Activated T-cell treated with anti-CD3 and anti-CD28 coated beads for 48 hours (primary cell): ENCODE results near the gene TIMM22.
"Not testable (repeated sequence)": the region's sequence is repeated elsewhere in the genome, so short reads cannot be mapped to it uniquely, and the experiment has no call there.

Source experiments
- DNase-seq: peaks from one replicate; pipeline ENCODE4 v3.0.0-alpha.2; 2020; ENCODE audit warnings: low read depth

The TIMM22 gene

DNA sequence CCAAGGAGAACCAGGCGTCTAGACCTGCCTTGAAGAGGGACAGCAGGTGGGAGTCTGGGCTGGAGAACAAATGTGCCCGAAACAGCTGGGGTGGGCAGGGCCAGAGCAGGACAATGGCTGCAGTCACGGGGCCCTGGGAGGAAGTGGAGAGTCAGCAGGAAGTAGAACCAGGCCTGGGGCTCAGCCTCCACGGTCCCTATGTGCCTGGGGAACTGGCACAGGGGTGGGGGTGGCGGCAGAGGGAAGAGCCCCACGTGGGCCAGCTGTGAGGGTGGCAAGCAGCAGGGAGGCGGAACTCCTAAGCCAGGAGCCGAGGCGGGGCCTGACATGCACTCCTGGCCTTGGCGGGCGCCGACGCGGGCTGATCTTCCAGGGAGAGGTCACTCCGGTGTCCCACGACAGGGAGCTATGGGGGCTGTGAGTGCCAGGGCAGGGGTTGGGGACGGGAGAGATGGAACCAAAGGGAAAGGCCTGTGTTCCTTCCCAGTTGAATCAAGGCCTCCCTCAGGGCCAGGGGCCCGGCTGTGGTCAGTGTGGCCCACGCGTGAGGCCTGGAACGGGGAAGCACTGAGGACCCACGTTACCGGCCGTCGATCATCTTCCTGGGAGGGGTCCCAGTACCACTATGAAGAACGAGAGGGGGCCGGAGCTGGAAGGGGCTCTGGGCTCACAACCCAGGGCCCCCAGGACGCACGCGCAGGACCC lies 42.7 kb downstream of the TIMM22 start:
- DNase-seq: no peak

DNA sequence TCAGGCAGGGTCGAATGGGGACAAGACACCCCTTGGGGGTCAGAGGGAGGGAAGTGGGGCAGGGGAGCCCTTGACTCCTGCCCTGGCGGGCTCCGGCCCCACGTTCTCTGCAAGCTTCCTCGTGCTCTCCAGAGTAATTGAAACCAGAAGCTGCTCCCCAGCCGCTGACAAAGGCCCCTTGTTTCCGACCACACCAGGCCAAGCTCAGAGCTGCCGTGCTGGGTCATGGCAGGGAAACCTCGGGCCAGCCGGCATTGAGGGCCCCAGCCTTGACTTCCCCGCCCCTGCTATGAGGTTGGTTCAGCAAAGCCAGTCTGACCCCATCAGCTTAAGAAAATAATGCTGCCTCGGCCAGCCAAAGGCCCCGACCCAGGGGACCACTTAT lies 43.3 kb downstream of the TIMM22 start:
- no peak for DNase-seq

GRCh38 chr17:1041746-1042145 lies 44.8 kb downstream of the TIMM22 start:
- no peak for DNase-seq

- no peak for DNase-seq
These were observed 45.6 kb downstream of the TIMM22 start for GRCh38 chr17:1042486-1042885.

GRCh38 chr17:1043601-1044251 lies 46.8 kb downstream of the TIMM22 start:
- no peak for DNase-seq

DNA sequence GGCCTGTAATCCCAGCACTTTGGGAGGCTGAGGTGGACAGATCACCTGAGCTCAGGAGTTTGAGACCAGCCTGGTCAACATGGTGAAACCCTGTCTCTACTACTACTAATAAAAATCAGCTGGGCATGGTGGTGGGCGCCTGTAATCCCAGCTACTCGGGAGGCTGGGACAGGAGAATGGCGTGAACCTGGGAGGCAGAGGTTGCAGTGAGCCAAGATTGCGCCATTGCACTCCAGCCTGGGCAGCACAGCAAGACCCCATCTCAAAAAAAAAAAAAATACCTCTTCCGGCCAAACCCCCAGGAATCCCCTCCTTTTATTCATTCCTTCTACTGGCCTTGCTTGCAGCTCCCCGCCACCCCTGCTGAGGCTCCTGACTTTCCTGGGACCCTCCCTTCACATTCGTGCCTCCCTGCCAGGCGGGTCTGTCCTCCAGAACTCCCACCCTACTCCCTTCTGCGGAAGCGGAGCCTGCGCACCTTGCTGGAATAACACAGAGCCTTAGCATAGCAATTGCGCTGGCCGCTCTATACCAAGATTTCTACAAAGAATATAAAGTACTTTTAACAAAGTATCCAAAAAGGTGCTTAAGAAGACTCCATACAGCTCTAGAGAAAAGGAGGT lies 47.6 kb downstream of the TIMM22 start:
- not testable (repeated sequence) for DNase-seq

DNA sequence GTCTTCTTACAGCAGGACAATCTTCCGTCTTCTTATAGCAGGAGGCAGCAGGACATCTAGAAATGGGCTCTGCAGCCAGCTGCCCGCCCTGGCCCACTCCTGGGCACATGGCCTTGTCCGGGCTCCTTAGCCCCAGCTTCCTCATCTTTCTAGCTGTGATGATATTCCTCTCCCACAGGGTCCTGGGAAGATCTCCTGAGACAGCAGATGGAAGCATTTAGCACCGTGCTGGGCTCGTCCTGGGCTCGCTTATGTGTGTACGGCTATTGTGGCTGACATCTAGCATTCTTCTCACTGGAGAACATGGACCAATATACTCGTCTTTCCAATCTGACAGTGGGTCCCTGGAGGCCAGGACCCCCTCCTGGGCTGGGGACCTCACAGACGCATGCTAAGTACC lies 48.5 kb downstream of the TIMM22 start:
- DNase-seq: no peak

- no peak for DNase-seq
These were observed 50.4 kb downstream of the TIMM22 start for GRCh38 chr17:1047177-1047878.

- DNase-seq: no peak
These were observed 51.0 kb downstream of the TIMM22 start for GRCh38 chr17:1047879-1048470.

GRCh38 chr17:1048516-1049115 lies 51.7 kb downstream of the TIMM22 start:
- not testable (repeated sequence) for DNase-seq

- DNase-seq: no peak
These were observed 52.7 kb downstream of the TIMM22 start for GRCh38 chr17:1049446-1050225.

DNA sequence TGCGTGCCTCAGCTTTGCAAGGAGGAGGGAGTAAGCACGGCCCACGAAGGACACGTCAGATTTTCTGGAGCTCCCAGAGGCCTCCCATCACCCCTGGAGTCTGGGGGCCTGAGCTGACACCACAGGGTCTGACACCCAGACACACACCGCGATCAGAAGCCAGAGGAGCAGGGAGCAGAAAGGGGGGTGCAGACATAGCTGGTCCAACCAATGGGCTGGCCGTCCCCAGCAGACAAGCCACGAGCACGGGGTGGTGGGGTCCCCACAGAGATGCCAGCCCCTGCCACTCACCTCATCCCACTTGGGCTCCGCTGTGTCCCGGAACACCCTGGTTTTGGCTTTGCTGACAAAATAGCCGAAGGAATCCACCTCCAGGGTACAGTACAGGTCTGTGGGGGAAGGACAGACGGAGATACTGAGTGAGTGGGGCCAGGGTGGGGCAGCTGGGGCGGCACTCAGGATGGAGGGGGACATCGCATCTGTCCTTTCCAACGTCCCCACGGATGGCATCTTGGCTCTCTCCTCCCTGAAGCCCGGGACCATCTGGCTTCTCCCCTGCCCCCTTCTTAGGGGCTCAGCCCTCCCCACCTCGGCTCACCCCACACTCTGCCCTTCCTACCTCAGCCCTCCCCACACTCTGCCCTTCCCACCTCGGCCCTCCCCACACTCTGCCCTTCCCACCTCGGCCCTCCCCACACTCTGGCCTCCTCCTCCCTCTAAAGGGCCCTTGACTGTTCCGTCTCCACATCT lies 53.5 kb downstream of the TIMM22 start:
- no peak for DNase-seq

- DNase-seq: no peak
These were observed 54.3 kb downstream of the TIMM22 start for GRCh38 chr17:1050996-1051925.
